Measurements from ENCODE around the gene RNF39. TPM values are rescaled to one million over a fixed set of nuclear protein-coding genes. Genes with fewer than 3 reads are reported as not detected.
A peak's percentile ranks its signal among the peaks of the same experiment; 100 is the strongest.

The RNF39 gene
- total and polyA plus RNA-seq, 10 of the 15 experiments (the other 5 are each of a cell fraction or from before 2014, with no cell fraction given), result 0.04 to 0.11 TPM; not detected in 8

- TF ChIP-seq ZBTB40 (IDR thresholded peaks at IDR 0.05; ENCODE audit: borderline replicate concordance) (0 out of 2 replicates have a peak, but pooled peaks have one; percentile 0), ELK1 (IDR thresholded peaks at IDR 0.05; ENCODE audit: low read depth, low read length) (no peak), LARP7 (IDR thresholded peaks at IDR 0.05) (peak; percentile 29; the same call in 1 of the 2 replicates), CHD4 (IDR thresholded peaks at IDR 0.05) (no peak), E2F8 (IDR thresholded peaks at IDR 0.05; ENCODE audit: low read depth, partially characterized antibody) (no peak), NBN (IDR thresholded peaks at IDR 0.05) (peak; percentile 85; the same call in 1 of the 2 replicates), FOXK2 (IDR thresholded peaks at IDR 0.05) (no peak), MXI1 (IDR thresholded peaks at IDR 0.05; ENCODE audit: low read depth, low read length) (no peak), EP300 (IDR thresholded peaks at IDR 0.05; ENCODE audit: borderline replicate concordance in 1 of 2, control insufficient read depth in 1 of 2, low read depth in 2 of 2, low read length in 2 of 2) (0 out of 4 replicates have a peak, but pooled peaks of 1 of the 2 experiments have one; percentile 7), SUPT20H (IDR thresholded peaks at IDR 0.05; ENCODE audit: borderline replicate concordance, control insufficient read depth, low read depth, low read length) (no peak), WRNIP1 (IDR thresholded peaks at IDR 0.05; ENCODE audit: borderline replicate concordance, low read depth, low read length) (no peak), ATF3 (IDR thresholded peaks at IDR 0.05; ENCODE audit: borderline replicate concordance, extremely low read depth, low read depth, low read length) (no peak), ASH2L (IDR thresholded peaks at IDR 0.05; ENCODE audit: borderline replicate concordance, low read depth) (no peak), RCOR1 (conservative IDR thresholded peaks at IDR 0.05; ENCODE audit: low read depth, low read length) (no peak), E4F1 (IDR thresholded peaks at IDR 0.05; ENCODE audit: borderline replicate concordance, partially characterized antibody) (no peak), CBFB (IDR thresholded peaks at IDR 0.05; ENCODE audit: low read depth) (no peak), PKNOX1 (IDR thresholded peaks at IDR 0.05) (0 out of 2 replicates have a peak, but pooled peaks have one; percentile 4)
These were observed 32.7 kb downstream of the RNF39 start (continued) for GRCh38 chr6:30042914-30043313.
